Esophagus squamous epithelium (tissue), 4 donors: Measurements from ENCODE around the gene HGD.

ENCODE experiments used
- POLR2A ChIP-seq, 4 donors: fragments of 450-650 bp; IDR thresholded peaks; one replicate each; pipeline ENCODE4 v1.6.1; 2017; ENCODE audit warnings: antibody characterized with exemption in 4 of 4, mild to moderate bottlenecking in 4 of 4, moderate library complexity in 3 of 4
- TF ChIP-seq, protein P1 (sequence below), 6 experiments: fragments of 450-650 bp in 4 of 6; fragments of 200-600 bp in 2 of 6; sonication (generic) in 2 of 6; IDR thresholded peaks; one replicate each; pipeline ENCODE4 v1.5.1; 2016 to 2019; ENCODE audit warnings: antibody characterized with exemption in 6 of 6, mild to moderate bottlenecking in 4 of 6, moderate library complexity in 4 of 6

DNA sequence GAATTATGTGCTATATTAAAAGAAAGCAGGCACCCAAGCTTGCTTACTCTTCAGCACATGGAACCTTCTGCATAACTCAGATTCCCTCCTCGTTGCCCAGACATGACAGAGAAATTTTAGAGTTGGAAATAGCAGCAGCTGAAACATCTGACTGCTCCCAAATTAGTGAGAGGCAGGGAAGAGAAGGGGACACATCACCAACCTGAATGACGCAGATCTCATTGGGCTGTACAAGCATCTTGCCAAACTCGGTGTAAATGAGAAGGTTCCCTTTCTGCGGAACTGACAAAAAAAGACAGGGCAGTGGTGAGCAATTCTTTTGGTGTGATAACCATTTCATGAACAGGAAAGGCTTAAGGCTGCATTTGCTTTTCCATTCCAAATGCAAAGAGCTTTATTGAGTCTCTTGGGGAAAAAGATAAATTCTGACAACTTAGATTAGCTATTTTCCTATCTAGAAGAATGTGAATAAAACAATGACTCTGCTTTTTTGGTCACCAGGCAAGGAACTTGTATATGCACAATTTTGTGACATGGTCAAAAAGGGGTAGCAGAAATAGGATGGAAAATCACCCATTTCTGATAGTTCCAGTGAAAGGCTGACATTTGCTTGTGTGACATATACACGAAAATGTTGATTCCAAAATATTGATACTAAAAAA is 35.1 kb downstream of the HGD start:
- TF ChIP-seq, protein P1, sequence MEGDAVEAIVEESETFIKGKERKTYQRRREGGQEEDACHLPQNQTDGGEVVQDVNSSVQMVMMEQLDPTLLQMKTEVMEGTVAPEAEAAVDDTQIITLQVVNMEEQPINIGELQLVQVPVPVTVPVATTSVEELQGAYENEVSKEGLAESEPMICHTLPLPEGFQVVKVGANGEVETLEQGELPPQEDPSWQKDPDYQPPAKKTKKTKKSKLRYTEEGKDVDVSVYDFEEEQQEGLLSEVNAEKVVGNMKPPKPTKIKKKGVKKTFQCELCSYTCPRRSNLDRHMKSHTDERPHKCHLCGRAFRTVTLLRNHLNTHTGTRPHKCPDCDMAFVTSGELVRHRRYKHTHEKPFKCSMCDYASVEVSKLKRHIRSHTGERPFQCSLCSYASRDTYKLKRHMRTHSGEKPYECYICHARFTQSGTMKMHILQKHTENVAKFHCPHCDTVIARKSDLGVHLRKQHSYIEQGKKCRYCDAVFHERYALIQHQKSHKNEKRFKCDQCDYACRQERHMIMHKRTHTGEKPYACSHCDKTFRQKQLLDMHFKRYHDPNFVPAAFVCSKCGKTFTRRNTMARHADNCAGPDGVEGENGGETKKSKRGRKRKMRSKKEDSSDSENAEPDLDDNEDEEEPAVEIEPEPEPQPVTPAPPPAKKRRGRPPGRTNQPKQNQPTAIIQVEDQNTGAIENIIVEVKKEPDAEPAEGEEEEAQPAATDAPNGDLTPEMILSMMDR (IDR thresholded peaks at IDR 0.05): no peak
- no peak for TF ChIP-seq POLR2A (IDR thresholded peaks at IDR 0.05)
